BJ (cell line): ENCODE results near the gene TLR8. TPM values are rescaled to one million over a fixed set of nuclear protein-coding genes. Genes with fewer than 3 reads are reported as not detected.
A peak's percentile ranks its signal among the peaks of the same experiment; 100 is the strongest.

Experiments
- CTCF ChIA-PET: fragments of 350-600 bp; formaldehyde crosslinking; extraction: SDS; loops from one replicate; lab custom pipeline; 2021; ENCODE audit warnings: antibody characterized with exemption, inconsistent platforms; lab: Yijun Ruan, JAX
- POLR2A ChIA-PET: fragments of 300-600 bp; sonication (Branson Sonifier 250); formaldehyde crosslinking; extraction: SDS; loops from one replicate; lab custom pipeline; 2021; ENCODE audit warnings: antibody characterized with exemption; lab: Charles Lee
- DNase-seq: peaks from one replicate; pipeline ENCODE4 v3.0.0-alpha.2; 2011; ENCODE audit warnings: low read depth
- H3K27me3 ChIP-seq: 2 replicates; pipeline ENCODE4 v1.6.0; 2011; ENCODE audit warnings: low read length; ENCODE audit not compliant: control insufficient read depth, insufficient read depth
- H3K36me3 ChIP-seq: 2 replicates; pipeline ENCODE4 v1.5.1; 2011; ENCODE audit warnings: low read length; ENCODE audit not compliant: control insufficient read depth, insufficient read depth
- H3K4me3 ChIP-seq: 2 replicates; pipeline ENCODE4 v1.5.1; 2011; ENCODE audit warnings: low read depth, mild to moderate bottlenecking, control low read depth, low read length
- CTCF ChIP-seq: IDR thresholded peaks from 2 replicates; pipeline ENCODE4 v1.5.1; 2011; ENCODE audit warnings: low read depth, mild to moderate bottlenecking, control low read depth, inconsistent platforms, low read length, moderate library complexity; ENCODE audit not compliant: insufficient read depth
- polyA plus RNA-seq: library from polyadenylated mRNA; depleted of rRNA; stranded (reverse); fragments of >200 nt; gene quantifications from 2 replicates; pipeline ENCODE4 v1.2.3, GENCODE V29; 2011

Gene TLR8
- polyA plus RNA-seq, 1 experiment: not detected

GRCh38 chrX:12945494-12945893 is 39.1 kb downstream of the TLR8 start:
- ChIA-PET POLR2A (no interaction called here), CTCF (interaction anchor here (1.7 to 3.2 kb wide), 3 partner anchors 12 to 542 kb away, joined by 4 to 24 read pairs (median 11); no protein-coding TSS in a partner anchor)

GRCh38 chrX:12946406-12946805 is 40.0 kb downstream of the TLR8 start:
- ChIA-PET CTCF (interaction anchor here (0.7 to 3.2 kb wide), 12 partner anchors 8 to 572 kb away, joined by 3 to 24 read pairs (median 4); no protein-coding TSS in a partner anchor), POLR2A (interaction anchor here (0.6 to 0.9 kb wide), 3 partner anchors 28 to 560 kb away, joined by 3 to 5 read pairs (median 3); partner anchors contain the start of gene TMSB4X)
- Histone ChIP-seq H3K27me3 (no peaks in the 10 kb centered on the region), H3K36me3 (no peaks in the 10 kb centered on the region), H3K4me3 (no peak overlapping the region)
- DNase-seq: no peak
- no peak for TF ChIP-seq CTCF

More at GRCh38 chrX:12945494-12945893, 39.1 kb downstream of the TLR8 start:
- Histone ChIP-seq H3K36me3 (no peaks in the 10 kb centered on the region), H3K27me3 (no peaks in the 10 kb centered on the region), H3K4me3 (no peak overlapping the region)
- no peak for DNase-seq
- no peak for TF ChIP-seq CTCF

GRCh38 chrX:12946838-12947544 is 40.6 kb downstream of the TLR8 start:
- POLR2A ChIA-PET: interaction anchor here (0.6 to 0.9 kb wide), 3 partner anchors 28 to 560 kb away, joined by 3 to 5 read pairs (median 3); partner anchors contain the start of gene TMSB4X
- no peak for DNase-seq

GRCh38 chrX:12947545-12948235 is 41.3 kb downstream of the TLR8 start:
- no peak for DNase-seq
- Histone ChIP-seq H3K36me3 (no peaks in the 10 kb centered on the region), H3K4me3 (no peak overlapping the region), H3K27me3 (no peaks in the 10 kb centered on the region)
- CTCF ChIA-PET: interaction anchor here (0.5 to 3.2 kb wide), 6 partner anchors 22 to 552 kb away, joined by 3 to 24 read pairs (median 6); no protein-coding TSS in a partner anchor
- POLR2A ChIA-PET: no interaction called here
- no peak for TF ChIP-seq CTCF

More at GRCh38 chrX:12946838-12947544, 40.6 kb downstream of the TLR8 start:
- no peak overlapping the region for H3K4me3 ChIP-seq
- TF ChIP-seq CTCF: peak; percentile 81
- no peaks in the 10 kb centered on the region for H3K36me3 ChIP-seq
- CTCF ChIA-PET: interaction anchor here (0.5 to 3.2 kb wide), 13 partner anchors 9 to 571 kb away, joined by 3 to 24 read pairs (median 5); no protein-coding TSS in a partner anchor
- H3K27me3 ChIP-seq: no peaks in the 10 kb centered on the region

- CTCF ChIA-PET: interaction anchor here (0.6 to 3.2 kb wide), 3 partner anchors 413 to 540 kb away, joined by 4 to 24 read pairs (median 10); no protein-coding TSS in a partner anchor
- POLR2A ChIA-PET: no interaction called here
- no peak for TF ChIP-seq CTCF
- DNase-seq: no peak
- H3K27me3 ChIP-seq: no peaks in the 10 kb centered on the region
- no peaks in the 10 kb centered on the region for H3K36me3 ChIP-seq
- H3K4me3 ChIP-seq: no peak overlapping the region
These were observed 42.1 kb downstream of the TLR8 start for GRCh38 chrX:12948495-12948894.
